Measurements from ENCODE around the gene NBEAL1. TPM values are rescaled to one million over a fixed set of nuclear protein-coding genes. Genes with fewer than 3 reads are reported as not detected.
"Not testable (repeated sequence)": the region's sequence is repeated elsewhere in the genome, so short reads cannot be mapped to it uniquely, and the experiment has no call there.

Gene NBEAL1
- total RNA-seq, 6 experiments from 2014 or later = 17.7 to 29.2 (median 23.8) TPM

DNA sequence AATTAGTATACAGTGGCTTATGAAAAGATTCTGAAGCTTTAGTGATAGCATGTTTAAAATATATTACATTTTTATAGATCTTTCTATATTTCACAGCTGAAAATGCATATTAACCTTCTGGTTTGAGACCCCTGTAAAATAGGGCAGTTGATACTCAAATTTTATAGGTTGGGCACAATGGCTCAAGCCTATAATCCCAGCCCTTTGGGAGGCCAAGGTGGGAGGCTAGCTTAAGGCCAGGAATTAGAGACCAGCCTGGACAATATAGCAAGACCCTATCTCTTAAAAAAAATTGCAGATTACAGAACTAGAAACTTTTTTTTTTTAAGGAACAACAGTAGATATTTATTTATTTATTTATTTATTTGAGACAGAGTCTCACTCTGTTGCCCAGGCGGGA is 31.2 kb downstream of the NBEAL1 start:
- no peaks in the 10 kb centered on the region; the same call in 1 of the 2 replicates for H3K27me3 Mint-ChIP-seq (ENCODE audit: insufficient read depth)
- H3K4me1 Mint-ChIP-seq (ENCODE audit: low read depth) = no peaks in the 10 kb centered on the region
- peaks cover 32% of the 10 kb centered on the region for H3K36me3 Mint-ChIP-seq (ENCODE audit: low read depth)
- TF ChIP-seq, protein P1, sequence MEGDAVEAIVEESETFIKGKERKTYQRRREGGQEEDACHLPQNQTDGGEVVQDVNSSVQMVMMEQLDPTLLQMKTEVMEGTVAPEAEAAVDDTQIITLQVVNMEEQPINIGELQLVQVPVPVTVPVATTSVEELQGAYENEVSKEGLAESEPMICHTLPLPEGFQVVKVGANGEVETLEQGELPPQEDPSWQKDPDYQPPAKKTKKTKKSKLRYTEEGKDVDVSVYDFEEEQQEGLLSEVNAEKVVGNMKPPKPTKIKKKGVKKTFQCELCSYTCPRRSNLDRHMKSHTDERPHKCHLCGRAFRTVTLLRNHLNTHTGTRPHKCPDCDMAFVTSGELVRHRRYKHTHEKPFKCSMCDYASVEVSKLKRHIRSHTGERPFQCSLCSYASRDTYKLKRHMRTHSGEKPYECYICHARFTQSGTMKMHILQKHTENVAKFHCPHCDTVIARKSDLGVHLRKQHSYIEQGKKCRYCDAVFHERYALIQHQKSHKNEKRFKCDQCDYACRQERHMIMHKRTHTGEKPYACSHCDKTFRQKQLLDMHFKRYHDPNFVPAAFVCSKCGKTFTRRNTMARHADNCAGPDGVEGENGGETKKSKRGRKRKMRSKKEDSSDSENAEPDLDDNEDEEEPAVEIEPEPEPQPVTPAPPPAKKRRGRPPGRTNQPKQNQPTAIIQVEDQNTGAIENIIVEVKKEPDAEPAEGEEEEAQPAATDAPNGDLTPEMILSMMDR (IDR thresholded peaks at IDR 0.05) = no peak
- H3K9me3 Mint-ChIP-seq = no peaks in the 10 kb centered on the region
- DNase-seq = no peak
- no peak overlapping the region for H3K27ac Mint-ChIP-seq
- no peak overlapping the region for H3K4me3 Mint-ChIP-seq

DNA sequence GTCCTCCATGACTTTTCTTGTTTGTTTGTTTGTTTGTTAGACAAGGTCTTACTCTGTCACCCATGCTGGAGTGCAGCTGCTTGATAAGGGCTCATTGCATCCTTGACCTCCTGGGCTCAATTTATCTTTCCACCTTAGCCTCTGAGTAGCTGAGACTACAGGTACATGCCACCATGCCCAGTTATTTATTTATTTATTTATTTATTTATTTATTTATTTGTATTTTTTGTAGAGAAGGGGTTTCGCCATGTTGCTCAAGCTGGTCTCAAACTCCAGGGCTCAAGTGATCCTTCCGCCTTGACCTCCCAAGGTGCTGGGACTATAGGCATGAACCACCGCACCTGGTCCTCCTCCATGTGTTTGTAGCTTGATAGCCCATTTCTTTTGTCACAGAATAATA is 37.9 kb downstream of the NBEAL1 start:
- Mint-ChIP-seq H3K4me1 (ENCODE audit: low read depth) (no peaks in the 10 kb centered on the region), H3K27ac (no peak overlapping the region), H3K36me3 (ENCODE audit: low read depth) (peaks cover 17% of the 10 kb centered on the region), H3K4me3 (no peak overlapping the region), H3K27me3 (ENCODE audit: insufficient read depth) (no peaks in the 10 kb centered on the region; the same call in 1 of the 2 replicates), H3K9me3 (no peaks in the 10 kb centered on the region)
- TF ChIP-seq, protein P1 (IDR thresholded peaks at IDR 0.05) = no peak
- no peak for DNase-seq

DNA sequence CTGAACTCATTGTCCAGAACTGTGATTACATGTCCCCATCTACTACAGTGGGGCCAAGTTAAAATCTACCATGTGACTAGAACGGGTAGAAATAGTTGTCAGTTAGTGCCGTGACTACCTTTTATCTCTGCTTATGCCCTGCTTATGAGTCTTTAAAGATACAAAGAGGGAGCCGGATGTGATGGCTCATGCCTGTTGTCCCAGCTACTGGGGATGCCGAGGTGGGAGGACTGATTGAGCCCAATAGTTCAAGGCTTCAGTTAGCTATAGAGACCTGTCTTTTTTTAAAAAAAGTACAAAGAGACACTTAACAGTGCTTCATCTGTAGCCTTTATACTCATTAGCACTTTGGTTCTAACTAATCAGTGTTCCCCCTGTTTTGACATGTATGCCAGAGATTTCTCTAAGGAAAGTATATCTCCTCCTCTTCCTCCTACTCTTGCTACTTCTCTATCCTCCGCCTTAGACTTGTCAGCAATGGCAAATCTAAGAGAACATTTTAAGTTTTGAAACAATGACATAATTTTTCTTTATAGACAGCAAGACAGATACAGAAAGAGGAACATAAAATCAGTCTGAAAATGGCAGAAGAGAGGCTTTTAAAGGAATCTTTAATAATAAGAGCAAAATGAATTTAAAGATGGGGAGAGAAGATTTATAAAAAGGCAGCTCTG is 45.0 kb downstream of the NBEAL1 start:
- H3K27me3 Mint-ChIP-seq (ENCODE audit: insufficient read depth) = no peaks in the 10 kb centered on the region
- no peak for DNase-seq
- H3K4me3 Mint-ChIP-seq = no peak overlapping the region
- TF ChIP-seq, protein P1 (IDR thresholded peaks at IDR 0.05) = no peak
- H3K9me3 Mint-ChIP-seq = no peaks in the 10 kb centered on the region
- peaks cover 16% of the 10 kb centered on the region for H3K4me1 Mint-ChIP-seq (ENCODE audit: low read depth)
- peaks cover 48% of the 10 kb centered on the region for H3K36me3 Mint-ChIP-seq (ENCODE audit: low read depth)
- H3K27ac Mint-ChIP-seq = no peak overlapping the region

DNA sequence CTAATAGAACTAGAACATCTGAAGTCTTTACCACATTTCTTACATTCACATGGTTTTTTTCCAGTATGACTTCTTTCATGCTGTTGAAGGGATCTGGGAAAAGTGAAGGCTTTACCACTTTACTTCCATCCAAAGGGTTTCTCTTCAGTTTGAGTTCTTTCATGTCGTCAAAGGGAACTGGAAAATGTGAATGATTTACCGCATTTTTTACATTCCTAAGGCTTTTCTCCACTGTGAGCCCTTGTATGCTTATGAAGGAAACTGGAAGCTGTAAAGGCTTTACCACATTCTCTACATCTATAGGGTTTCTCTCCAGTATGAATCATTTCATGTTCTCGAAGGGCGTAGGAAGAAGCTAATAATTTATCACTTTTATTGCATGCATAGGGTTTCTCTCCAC is 46.7 kb downstream of the NBEAL1 start:
- Mint-ChIP-seq H3K36me3 (ENCODE audit: low read depth) (peaks cover 46% of the 10 kb centered on the region), H3K9me3 (no peaks in the 10 kb centered on the region), H3K27ac (peak overlapping the region; percentile 60; the same call in 1 of the 2 replicates), H3K27me3 (ENCODE audit: insufficient read depth) (no peaks in the 10 kb centered on the region; the same call in 1 of the 2 replicates), H3K4me3 (0 out of 2 replicates have a peak overlapping the region, but pooled peaks have one; percentile 15), H3K4me1 (ENCODE audit: low read depth) (peaks cover 16% of the 10 kb centered on the region)
- TF ChIP-seq, protein P1 (IDR thresholded peaks at IDR 0.05) = no peak
- peak; percentile 48 for DNase-seq

DNA sequence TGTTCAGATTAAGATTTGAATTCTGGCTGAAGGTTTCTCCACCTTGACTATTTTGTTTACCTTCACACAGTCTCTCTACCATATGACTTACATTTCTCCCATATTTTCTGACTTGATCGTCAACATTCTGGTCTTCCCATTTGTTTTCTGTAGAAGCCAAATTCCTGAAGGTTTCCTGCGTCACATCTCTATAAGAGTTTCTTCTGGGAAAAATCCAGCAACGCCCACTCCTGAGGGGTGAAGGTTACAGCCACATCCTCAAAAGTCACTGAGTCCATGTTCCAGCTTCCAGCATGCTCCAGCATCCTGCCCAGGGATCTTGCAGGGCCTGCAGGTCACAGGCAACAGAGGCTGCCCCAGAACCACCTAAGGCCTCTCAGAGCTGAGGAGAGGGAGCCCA is 47.5 kb downstream of the NBEAL1 start:
- H3K4me1 Mint-ChIP-seq (ENCODE audit: low read depth) = peaks cover 16% of the 10 kb centered on the region
- TF ChIP-seq, protein P1 (IDR thresholded peaks at IDR 0.05) = no peak
- H3K27ac Mint-ChIP-seq = peak overlapping the region; percentile 68
- no peaks in the 10 kb centered on the region for H3K9me3 Mint-ChIP-seq
- peaks cover 46% of the 10 kb centered on the region for H3K36me3 Mint-ChIP-seq (ENCODE audit: low read depth)
- no peak overlapping the region for H3K4me3 Mint-ChIP-seq
- H3K27me3 Mint-ChIP-seq (ENCODE audit: insufficient read depth) = no peaks in the 10 kb centered on the region; the same call in 1 of the 2 replicates
- no peak for DNase-seq

DNA sequence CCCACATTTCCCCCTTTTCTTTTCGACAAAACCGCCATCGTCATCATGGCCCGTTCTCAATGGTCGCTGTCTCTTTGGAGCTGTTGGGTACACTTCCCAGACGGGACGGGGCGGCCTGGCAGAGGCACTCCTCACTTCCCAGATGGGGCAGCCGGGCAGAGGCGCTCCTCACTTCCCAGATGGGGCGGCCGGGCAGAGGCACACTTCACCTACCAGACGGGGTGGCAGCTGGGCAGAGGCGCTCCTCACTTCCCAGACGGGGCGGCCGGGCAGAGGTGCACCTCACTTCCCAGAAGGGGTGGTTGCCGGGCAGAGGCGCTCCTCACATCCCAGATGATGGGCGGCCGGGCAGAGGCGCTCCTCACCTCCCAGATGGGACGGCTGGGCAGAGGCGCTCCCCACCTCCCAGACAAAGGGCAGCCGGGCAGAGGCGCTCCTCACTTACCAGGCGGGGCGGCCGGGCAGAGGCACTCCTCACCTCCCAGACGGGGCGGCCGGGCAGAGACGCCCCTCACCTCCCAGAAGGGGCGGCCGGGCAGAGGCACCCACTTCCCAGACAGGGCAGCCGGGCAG is 51.9 kb downstream of the NBEAL1 start:
- not testable (repeated sequence) for H3K4me3 Mint-ChIP-seq; H3K27me3 Mint-ChIP-seq (ENCODE audit: insufficient read depth); DNase-seq; H3K4me1 Mint-ChIP-seq (ENCODE audit: low read depth); H3K9me3 Mint-ChIP-seq; H3K27ac Mint-ChIP-seq
- H3K36me3 Mint-ChIP-seq (ENCODE audit: low read depth) = peaks cover 25% of the 10 kb centered on the region
